ENCODE measurements around the gene CEP164.

Gene CEP164

DNA sequence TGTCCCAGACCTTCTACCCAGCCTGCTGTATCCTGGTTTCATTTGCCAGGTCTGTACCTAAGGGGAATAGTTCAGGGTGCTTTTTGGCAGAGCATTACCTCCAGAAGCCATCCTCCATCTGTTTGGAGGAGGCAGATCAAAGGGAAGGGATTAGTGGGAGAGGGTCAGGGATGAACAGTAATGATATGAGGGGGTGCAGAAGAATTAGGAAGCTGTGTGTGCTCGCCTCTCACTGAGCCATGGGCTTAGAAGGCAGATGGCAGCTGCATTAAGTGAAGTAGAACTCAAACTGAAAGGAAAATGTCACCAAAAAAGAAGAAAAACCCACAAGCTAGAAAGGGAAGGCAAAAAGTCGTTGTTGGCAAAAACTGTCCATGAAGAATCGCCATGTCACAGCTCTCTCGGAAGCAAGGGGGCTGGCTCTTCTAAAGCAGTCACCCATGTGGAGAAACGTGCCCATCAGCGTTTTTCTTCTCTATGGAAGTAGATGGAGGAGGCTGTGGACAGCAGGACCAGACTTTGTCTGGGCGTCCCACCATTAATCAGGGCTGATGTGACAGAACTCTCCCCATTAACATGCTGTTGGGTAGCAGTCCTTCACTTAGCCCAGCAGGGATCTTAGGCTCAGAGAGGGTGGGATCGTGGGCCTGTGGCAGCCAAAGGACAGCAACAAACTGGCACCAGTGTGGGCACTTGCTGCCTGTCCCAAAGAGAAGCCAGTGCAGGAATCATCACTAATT lies 46.8 kb downstream of the CEP164 start:
- Histone ChIP-seq H3K79me2 (ENCODE audit: insufficient read depth, low read depth) (no peaks in the 10 kb centered on the region), H3K36me3 (ENCODE audit: insufficient read depth) (no peaks in the 10 kb centered on the region), H2AFZ (ENCODE audit: low read depth) (no peak overlapping the region), H3K9ac (no peak overlapping the region), H3K4me2 (no peak overlapping the region), H3K4me1 (ENCODE audit: low read depth, poor library complexity, severe bottlenecking) (no peaks in the 10 kb centered on the region), H3K4me3 (IDR thresholded peaks at IDR 0.05; ENCODE audit: insufficient read depth, low read depth, low read length) (no peak overlapping the region), H4K20me1 (ENCODE audit: insufficient read depth) (no peaks in the 10 kb centered on the region), H3K27me3 (ENCODE audit: insufficient read depth, low read depth) (no peaks in the 10 kb centered on the region), H3K27ac (no peak overlapping the region)
- no peak for TF ChIP-seq CTCF (conservative IDR thresholded peaks at IDR 0.05; ENCODE audit: low read depth, low read length)

- Histone ChIP-seq H3K27me3 (ENCODE audit: insufficient read depth, low read depth) (no peaks in the 10 kb centered on the region), H2AFZ (ENCODE audit: low read depth) (no peak overlapping the region), H3K36me3 (ENCODE audit: insufficient read depth) (no peaks in the 10 kb centered on the region), H3K4me2 (no peak overlapping the region), H3K27ac (no peak overlapping the region), H3K4me3 (IDR thresholded peaks at IDR 0.05; ENCODE audit: insufficient read depth, low read depth, low read length) (no peak overlapping the region), H3K79me2 (ENCODE audit: insufficient read depth, low read depth) (no peaks in the 10 kb centered on the region), H4K20me1 (ENCODE audit: insufficient read depth) (no peaks in the 10 kb centered on the region), H3K4me1 (ENCODE audit: low read depth, poor library complexity, severe bottlenecking) (no peaks in the 10 kb centered on the region), H3K9ac (no peak overlapping the region)
- TF ChIP-seq CTCF (conservative IDR thresholded peaks at IDR 0.05; ENCODE audit: low read depth, low read length), result no peak
Observed at GRCh38 chr11:117375960-117376359, 48.3 kb downstream of the CEP164 start.

GRCh38 chr11:117376517-117376916 lies 48.9 kb downstream of the CEP164 start:
- Histone ChIP-seq H3K79me2 (ENCODE audit: insufficient read depth, low read depth) (no peaks in the 10 kb centered on the region), H3K9ac (no peak overlapping the region), H2AFZ (ENCODE audit: low read depth) (no peak overlapping the region), H3K4me1 (ENCODE audit: low read depth, poor library complexity, severe bottlenecking) (no peaks in the 10 kb centered on the region), H3K36me3 (ENCODE audit: insufficient read depth) (no peaks in the 10 kb centered on the region), H3K27ac (no peak overlapping the region), H3K4me3 (IDR thresholded peaks at IDR 0.05; ENCODE audit: insufficient read depth, low read depth, low read length) (no peak overlapping the region), H3K4me2 (no peak overlapping the region), H3K27me3 (ENCODE audit: insufficient read depth, low read depth) (no peaks in the 10 kb centered on the region), H4K20me1 (ENCODE audit: insufficient read depth) (no peaks in the 10 kb centered on the region)
- TF ChIP-seq CTCF (conservative IDR thresholded peaks at IDR 0.05; ENCODE audit: low read depth, low read length), result no peak

DNA sequence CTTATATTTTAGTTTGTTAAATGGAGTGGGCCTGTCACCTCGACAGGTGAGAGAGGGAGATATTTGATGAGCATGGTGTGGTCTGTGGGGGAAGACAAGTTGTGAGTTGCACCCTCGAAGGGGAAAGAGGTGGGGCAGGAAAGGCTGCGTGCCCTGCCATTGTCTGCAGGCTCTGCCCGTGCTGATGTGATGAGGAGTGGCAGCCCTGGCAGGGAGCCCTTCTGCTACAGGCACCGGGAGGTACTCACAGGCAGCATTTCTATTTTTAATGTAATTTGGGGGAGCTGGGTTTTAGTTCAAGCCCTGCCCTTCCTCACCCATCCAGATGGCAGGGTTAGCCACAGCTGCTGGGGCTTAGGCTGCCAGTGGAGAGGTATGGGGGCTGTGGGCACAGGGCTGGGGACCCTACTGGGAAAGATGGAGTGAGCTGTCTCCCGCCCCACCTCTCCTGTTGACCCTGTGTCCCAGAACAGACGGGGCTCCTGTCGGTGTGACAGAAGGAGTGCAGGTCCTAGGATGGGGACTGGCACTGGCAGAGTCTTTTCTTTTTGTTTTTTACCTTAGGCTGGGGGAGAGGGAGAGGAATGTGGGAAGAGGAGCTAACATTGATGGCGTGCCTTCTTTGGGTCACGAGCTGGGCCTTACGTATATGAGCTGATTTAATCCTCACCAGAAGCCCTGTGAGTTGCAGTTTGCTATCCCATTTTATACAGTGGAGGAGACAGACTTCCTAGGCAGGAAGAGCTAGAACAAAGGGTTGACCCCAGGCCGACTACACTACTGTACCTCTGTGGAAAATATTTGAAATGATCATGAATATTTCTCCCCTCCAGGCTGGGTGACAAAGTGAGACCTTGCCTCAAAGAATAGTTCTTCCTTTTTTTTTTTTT lies 51.6 kb downstream of the CEP164 start:
- Histone ChIP-seq H3K27ac (no peak overlapping the region), H3K4me2 (no peak overlapping the region), H3K4me3 (IDR thresholded peaks at IDR 0.05; ENCODE audit: insufficient read depth, low read depth, low read length) (no peak overlapping the region), H2AFZ (ENCODE audit: low read depth) (no peak overlapping the region), H3K4me1 (ENCODE audit: low read depth, poor library complexity, severe bottlenecking) (no peaks in the 10 kb centered on the region), H4K20me1 (ENCODE audit: insufficient read depth) (no peaks in the 10 kb centered on the region), H3K27me3 (ENCODE audit: insufficient read depth, low read depth) (no peaks in the 10 kb centered on the region), H3K79me2 (ENCODE audit: insufficient read depth, low read depth) (no peaks in the 10 kb centered on the region), H3K9ac (no peak overlapping the region), H3K36me3 (ENCODE audit: insufficient read depth) (no peaks in the 10 kb centered on the region)
- TF ChIP-seq CTCF (conservative IDR thresholded peaks at IDR 0.05; ENCODE audit: low read depth, low read length), result no peak

Data from KMS-11 (cell line).